Activated naive CD8-positive, alpha-beta T cell treated with anti-CD3 and anti-CD28 coated beads, Interleukin-2, amount 10 ng/mL, durations not matched to agents 7 days and 5 days (primary cell): ENCODE measurements around the gene HLCS. TPM values are rescaled to one million over a fixed set of nuclear protein-coding genes. Genes with fewer than 3 reads are reported as not detected.
"Not testable (repeated sequence)": the region's sequence is repeated elsewhere in the genome, so short reads cannot be mapped to it uniquely, and the experiment has no call there.

Source experiments
- ATAC-seq: fragments of 150-1000 bp; cut with Tn5 transposase; one replicate; pipeline ENCODE4 v1.10.0; 2021; ENCODE audit warnings: low read depth, moderate library complexity
- POLR2A ChIA-PET: fragments of 350-600 bp; sonication (Branson Sonifier 250); formaldehyde crosslinking; loops from one replicate; lab custom pipeline; 2021; ENCODE audit warnings: antibody characterized with exemption; lab: Charles Lee
- DNase-seq: peaks from one replicate; pipeline ENCODE4 v3.0.0; 2021
- H3K27ac Mint-ChIP-seq: one replicate; pipeline ENCODE4 v1.8.0; 2022; ENCODE audit warnings: mild to moderate bottlenecking, mixed read lengths
- H3K27me3 Mint-ChIP-seq: one replicate; pipeline ENCODE4 v1.8.0; 2022; ENCODE audit warnings: mild to moderate bottlenecking, moderate library complexity, mixed read lengths
- H3K36me3 Mint-ChIP-seq: one replicate; pipeline ENCODE4 v1.8.0; 2021; ENCODE audit warnings: mild to moderate bottlenecking, mixed read lengths
- H3K4me1 Mint-ChIP-seq: one replicate; pipeline ENCODE4 v1.8.0; 2021; ENCODE audit warnings: mixed read lengths
- H3K4me3 Mint-ChIP-seq: one replicate; pipeline ENCODE4 v1.8.0; 2022; ENCODE audit warnings: mild to moderate bottlenecking, moderate library complexity, mixed read lengths
- H3K9me3 Mint-ChIP-seq: one replicate; pipeline ENCODE4 v1.8.0; 2021; ENCODE audit warnings: mixed read lengths
- total RNA-seq, 2 experiments: library from RNA; stranded (reverse); gene quantifications; one replicate each; pipeline ENCODE4 v1.2.3, GENCODE V29; 2021

The HLCS gene
- total RNA-seq, 2 experiments from 2014 or later, result 17.4 to 17.8 TPM

DNA sequence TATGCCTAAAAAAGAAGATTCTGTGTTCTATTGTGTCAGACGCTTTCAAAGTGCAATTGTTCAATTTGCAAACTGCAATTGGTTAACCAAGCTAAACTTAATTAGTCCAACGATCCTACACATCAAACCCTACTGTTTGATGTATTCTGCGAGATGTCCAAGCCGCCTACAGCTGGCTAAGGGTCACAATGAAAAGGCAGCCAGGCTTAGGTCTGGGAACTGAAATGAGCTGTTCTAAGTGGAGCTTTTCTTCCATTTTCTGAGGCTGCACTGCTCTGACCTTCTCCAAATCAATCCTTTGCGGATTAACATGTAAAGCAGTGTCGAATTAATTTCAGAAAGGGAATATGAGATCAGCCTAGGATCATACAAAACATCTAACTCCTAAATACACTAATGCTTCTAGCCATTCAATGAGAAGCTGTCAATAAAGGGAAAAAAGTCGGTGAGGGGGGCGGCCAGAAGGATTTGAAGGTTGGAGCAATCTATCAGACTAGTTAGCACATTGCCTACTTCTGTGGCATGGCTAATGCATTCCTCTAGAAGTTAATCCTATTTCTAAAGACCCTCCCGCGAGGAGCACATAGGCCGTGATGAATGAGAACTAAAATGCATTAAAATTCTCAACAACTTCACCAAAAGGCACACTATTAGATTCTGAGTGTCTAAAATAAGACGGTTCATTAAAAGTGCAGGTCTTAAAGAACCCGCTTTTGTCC, 148.6 kb downstream of the HLCS start:
- no peaks in the 10 kb centered on the region for H3K27me3 Mint-ChIP-seq
- POLR2A ChIA-PET, result no interaction called here
- H3K36me3 Mint-ChIP-seq, result no peaks in the 10 kb centered on the region
- no peaks in the 10 kb centered on the region for H3K9me3 Mint-ChIP-seq
- ATAC-seq (no peak), DNase-seq (no peak)
- no peak overlapping the region for H3K4me3 Mint-ChIP-seq
- no peak overlapping the region for H3K27ac Mint-ChIP-seq
- peaks cover 2% of the 10 kb centered on the region for H3K4me1 Mint-ChIP-seq

DNA sequence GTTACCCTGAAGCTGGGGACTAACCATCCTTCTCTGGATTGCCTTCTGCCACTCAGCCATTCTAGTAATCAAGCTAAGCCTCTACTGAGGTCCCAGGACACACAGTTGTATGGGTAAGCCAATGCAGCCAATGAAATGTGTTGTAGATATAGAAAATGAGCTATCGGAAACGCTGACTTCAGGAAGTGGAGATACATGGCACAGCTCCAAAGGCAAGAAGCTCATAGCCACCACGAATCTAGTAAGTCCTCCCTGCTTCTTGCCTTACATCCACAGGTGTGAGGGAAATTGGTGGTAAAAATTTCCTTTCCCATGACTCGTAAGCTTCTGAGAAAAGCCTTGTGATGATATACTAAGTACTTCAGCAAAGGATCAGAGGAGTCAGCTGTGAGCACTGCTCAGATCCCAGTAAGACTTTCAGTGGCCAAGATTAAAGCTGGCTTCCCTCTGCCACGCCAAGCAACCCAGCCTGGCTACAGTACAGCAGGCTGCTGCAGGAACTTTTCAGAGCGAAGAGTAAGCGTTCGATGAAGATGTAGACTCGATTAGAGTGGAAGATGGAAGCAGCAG, 149.8 kb downstream of the HLCS start:
- Mint-ChIP-seq H3K27ac (no peak overlapping the region), H3K36me3 (no peaks in the 10 kb centered on the region), H3K9me3 (no peaks in the 10 kb centered on the region), H3K4me3 (no peak overlapping the region), H3K4me1 (peaks cover 2% of the 10 kb centered on the region), H3K27me3 (no peaks in the 10 kb centered on the region)
- DNase-seq (no peak), ATAC-seq (no peak)
- POLR2A ChIA-PET, result no interaction called here

DNA sequence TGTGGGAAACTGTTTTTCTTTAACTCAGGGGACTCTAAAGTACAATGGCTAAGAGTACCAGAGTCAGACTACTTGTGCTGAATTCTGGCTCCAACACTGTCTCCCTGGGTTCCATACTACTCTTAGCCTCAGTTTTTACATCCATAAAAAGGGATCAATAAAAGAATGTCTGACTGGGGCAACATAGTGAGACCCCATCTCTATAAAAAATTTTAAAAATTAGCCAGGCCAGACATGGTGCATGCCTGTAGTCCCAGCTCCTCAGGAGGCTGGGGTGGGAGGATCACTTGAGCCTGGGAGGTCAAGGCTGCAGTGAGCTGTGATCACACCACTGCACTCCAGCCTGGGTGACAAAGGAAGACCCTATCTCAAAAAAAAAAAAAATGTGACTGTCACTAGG, 150.4 kb downstream of the HLCS start:
- H3K27ac Mint-ChIP-seq, H3K4me3 Mint-ChIP-seq, ATAC-seq, DNase-seq, H3K9me3 Mint-ChIP-seq, H3K36me3 Mint-ChIP-seq, POLR2A ChIA-PET, H3K4me1 Mint-ChIP-seq, H3K27me3 Mint-ChIP-seq: not testable (repeated sequence)

DNA sequence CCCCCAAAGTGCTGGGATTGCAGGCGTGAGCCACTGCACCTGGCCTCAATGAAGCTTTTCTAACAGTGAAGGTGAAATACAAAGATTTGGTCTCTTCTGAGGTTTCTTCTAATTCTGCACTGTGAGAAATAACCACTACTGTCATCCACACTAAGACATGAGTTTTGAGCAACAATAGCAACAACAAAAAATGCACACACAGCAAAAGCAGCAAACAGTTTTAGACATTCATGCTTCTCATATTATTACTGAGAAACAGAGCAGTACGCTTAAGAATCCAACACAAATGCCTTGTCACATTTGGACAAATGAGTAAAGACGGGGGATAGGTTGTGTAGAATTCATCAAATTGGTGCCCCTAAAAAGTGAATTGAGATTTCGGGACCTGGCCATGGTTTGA, 151.2 kb downstream of the HLCS start:
- no peak overlapping the region for H3K27ac Mint-ChIP-seq
- no peaks in the 10 kb centered on the region for H3K27me3 Mint-ChIP-seq
- ATAC-seq (no peak), DNase-seq (no peak)
- no peaks in the 10 kb centered on the region for H3K36me3 Mint-ChIP-seq
- POLR2A ChIA-PET, result no interaction called here
- no peak overlapping the region for H3K4me3 Mint-ChIP-seq
- no peaks in the 10 kb centered on the region for H3K9me3 Mint-ChIP-seq
- peaks cover 2% of the 10 kb centered on the region for H3K4me1 Mint-ChIP-seq

DNA sequence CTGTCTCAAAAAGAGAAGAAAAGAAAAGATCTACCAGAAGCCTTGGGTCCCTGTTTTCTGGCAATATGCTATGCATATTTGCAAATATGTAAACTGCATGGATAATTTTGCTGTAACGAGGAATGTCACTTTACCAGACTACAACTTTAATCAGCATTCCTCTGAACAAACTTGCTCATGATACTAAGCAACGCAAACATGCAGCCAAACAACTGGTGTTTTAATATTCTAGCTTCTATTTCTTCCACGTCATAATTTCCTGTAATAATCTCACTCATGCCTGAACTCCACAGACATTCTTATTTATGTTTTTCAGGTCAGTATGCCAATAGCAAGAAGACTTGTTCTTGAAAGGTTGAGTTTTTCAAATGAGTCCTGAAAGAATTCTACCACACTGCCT, 153.4 kb downstream of the HLCS start:
- no peaks in the 10 kb centered on the region for H3K9me3 Mint-ChIP-seq
- H3K36me3 Mint-ChIP-seq, result no peaks in the 10 kb centered on the region
- POLR2A ChIA-PET, result no interaction called here
- H3K27me3 Mint-ChIP-seq, result no peaks in the 10 kb centered on the region
- H3K27ac Mint-ChIP-seq, result no peak overlapping the region
- H3K4me3 Mint-ChIP-seq, result no peak overlapping the region
- ATAC-seq, result no peak
- H3K4me1 Mint-ChIP-seq, result peaks cover 2% of the 10 kb centered on the region
- DNase-seq, result no peak

DNA sequence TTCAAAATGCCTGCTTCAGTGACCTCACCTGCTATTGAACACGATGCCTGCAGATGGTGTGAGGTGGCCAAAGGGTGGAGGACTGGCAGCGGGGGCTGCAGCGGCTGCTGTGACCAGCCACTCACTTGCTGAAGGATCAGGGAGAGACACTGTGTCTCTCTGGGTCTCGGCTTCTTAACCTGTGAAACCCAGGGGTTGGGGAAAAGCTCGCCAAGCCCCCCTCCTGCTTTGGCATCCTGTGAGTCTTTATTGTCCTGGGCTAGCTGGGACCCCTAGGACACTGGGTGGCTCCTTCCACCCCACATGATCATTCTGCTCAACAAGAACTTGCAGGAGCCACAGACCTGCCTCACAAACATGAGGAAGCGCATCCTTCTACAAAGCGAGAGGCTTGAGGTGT, 154.7 kb downstream of the HLCS start:
- Mint-ChIP-seq H3K36me3 (no peaks in the 10 kb centered on the region), H3K27me3 (no peaks in the 10 kb centered on the region), H3K27ac (no peak overlapping the region), H3K9me3 (no peaks in the 10 kb centered on the region), H3K4me3 (no peak overlapping the region), H3K4me1 (peaks cover under 1% of the 10 kb centered on the region)
- ATAC-seq, result no peak
- POLR2A ChIA-PET, result no interaction called here
- no peak for DNase-seq

DNA sequence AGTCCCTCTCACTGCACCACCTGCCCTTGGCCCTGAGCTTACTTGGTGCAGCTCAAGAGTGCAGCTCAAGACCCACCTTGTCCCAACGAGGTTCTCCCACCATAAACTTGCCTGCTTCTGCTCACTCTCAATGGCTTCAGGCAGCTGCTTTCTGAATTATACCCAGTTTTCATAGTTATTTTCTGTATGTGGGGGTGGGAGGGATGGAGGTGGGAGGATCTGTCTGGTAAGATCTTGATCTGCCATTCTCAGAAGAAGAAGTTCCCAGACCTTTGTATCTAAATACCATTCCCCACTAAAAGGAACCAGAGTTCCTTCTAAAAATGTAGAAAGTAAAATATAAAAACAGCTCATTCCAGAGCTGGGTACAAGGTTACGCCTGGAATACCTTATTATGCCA, 156.0 kb downstream of the HLCS start:
- POLR2A ChIA-PET, result no interaction called here
- Mint-ChIP-seq H3K27ac (no peak overlapping the region), H3K9me3 (no peaks in the 10 kb centered on the region), H3K4me1 (no peaks in the 10 kb centered on the region), H3K4me3 (no peak overlapping the region), H3K36me3 (no peaks in the 10 kb centered on the region), H3K27me3 (no peaks in the 10 kb centered on the region)
- DNase-seq (no peak), ATAC-seq (no peak)

DNA sequence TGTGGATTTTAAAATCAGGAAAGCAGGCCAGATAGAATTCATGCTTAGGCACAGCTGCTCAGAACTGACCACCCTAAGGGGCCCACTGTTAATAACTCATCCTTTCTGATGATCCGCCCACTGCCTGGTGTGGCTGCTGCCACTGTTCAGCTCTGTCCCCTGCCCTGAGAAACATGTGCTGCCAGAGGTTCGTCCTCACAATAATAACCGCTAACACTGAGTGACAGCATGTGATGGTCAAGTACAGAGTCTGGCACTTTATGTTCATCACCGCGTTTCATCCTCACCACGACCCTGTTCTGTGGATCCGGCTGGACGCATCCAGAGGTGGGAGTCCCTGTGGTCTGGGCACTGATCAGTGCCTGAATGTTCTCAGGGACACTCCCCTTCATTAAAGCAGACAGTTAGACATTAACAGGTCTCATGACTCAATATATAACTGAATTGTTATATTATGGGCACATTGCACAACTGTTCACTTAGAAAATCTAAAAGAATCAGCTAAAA, 159.0 kb downstream of the HLCS start:
- no peak for ATAC-seq
- H3K9me3 Mint-ChIP-seq, result no peaks in the 10 kb centered on the region
- no peak for DNase-seq
- no peaks in the 10 kb centered on the region for H3K4me1 Mint-ChIP-seq
- POLR2A ChIA-PET, result no interaction called here
- no peaks in the 10 kb centered on the region for H3K36me3 Mint-ChIP-seq
- H3K27ac Mint-ChIP-seq, result no peak overlapping the region
- H3K4me3 Mint-ChIP-seq, result no peak overlapping the region
- H3K27me3 Mint-ChIP-seq, result no peaks in the 10 kb centered on the region

DNA sequence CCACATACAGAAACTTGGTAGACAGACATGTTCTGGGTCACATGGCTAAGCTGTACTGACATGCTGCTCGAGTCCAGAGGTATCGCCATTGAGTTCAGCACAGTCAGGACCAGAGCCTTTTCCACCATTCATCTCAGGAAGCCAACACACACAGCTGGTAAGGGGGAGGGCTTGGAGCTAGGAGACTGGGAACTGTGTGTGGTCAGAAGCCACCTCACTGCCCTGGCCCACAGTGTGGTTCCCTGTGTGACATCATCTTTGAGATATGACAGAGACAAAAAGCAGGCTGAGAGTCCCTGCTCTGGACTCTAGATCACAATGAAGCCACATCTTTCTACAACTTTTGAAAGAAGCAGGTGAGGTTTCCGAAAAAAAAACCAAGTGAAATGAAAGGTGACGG, 160.4 kb downstream of the HLCS start:
- H3K27ac Mint-ChIP-seq, result no peak overlapping the region
- H3K4me1 Mint-ChIP-seq, result no peaks in the 10 kb centered on the region
- H3K27me3 Mint-ChIP-seq, result no peaks in the 10 kb centered on the region
- H3K4me3 Mint-ChIP-seq, result no peak overlapping the region
- POLR2A ChIA-PET, result no interaction called here
- peaks cover 3% of the 10 kb centered on the region for H3K9me3 Mint-ChIP-seq
- DNase-seq (no peak), ATAC-seq (no peak)
- no peaks in the 10 kb centered on the region for H3K36me3 Mint-ChIP-seq

DNA sequence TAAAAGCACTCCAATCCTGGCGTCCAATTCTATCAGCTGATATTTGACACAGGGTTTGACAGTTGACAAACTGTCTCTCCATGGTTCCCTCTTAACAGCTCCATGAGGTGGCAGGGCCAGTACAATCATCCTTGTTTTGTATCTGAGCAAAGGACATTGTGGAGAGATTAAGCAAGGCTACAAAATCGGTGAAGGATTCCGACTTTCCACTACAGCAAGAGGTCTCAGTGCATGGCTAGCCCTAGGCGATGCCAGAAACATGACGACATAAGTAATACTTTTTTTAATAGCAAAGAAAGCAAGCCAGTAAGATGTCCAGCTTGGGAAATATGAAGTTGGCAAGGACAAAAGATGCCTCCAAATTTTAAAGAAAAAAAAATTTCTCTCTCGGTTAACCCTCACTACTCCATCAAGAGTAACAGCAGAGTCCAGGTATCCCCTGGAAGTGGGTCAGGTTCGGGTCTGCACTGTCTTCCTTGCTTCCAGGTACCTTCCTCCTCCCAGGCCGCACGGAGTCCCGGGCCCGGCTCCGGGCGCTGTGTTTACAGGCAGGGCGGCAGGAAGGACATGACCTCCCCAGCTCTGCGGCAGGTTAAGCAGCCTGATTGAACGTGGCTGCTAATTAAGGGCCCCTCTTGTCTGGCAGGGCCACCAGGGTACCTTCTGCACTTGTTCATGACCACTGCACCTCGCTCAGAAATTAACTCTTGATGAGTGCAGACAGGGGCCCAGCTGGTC, 161.4 kb downstream of the HLCS start:
- Mint-ChIP-seq H3K9me3 (peaks cover 4% of the 10 kb centered on the region), H3K4me3 (no peak overlapping the region), H3K27ac (no peak overlapping the region), H3K27me3 (no peaks in the 10 kb centered on the region), H3K36me3 (no peaks in the 10 kb centered on the region), H3K4me1 (no peaks in the 10 kb centered on the region)
- DNase-seq (no peak), ATAC-seq (no peak)
- POLR2A ChIA-PET, result no interaction called here

DNA sequence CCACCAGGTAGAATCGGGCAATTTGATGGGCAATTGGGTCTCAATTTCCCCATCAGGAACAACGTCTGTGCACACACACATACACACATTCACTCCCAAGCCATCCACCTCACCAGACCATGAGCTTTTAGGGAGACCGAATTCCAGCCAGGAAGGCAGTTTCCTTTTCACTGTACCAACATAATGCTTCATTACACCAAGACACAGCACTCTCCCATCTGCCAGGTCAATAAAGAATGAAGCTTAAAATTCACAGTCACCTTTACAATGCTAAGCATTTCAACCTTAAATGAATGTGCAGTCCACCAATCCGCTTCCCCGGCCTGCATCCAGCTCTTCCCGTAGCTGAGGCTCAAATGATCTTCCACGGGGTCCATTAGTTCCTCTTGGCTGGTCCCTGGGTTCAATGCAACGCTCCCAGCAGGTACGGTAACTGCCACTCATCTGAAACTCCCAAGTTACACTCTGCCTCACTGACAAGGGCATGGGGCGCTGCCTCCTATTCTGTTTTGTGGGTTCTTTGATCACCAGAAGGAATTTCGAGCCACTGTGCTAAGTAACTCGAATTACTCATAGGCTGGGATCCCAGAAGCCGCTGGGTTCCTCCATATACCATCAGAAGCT, 162.5 kb downstream of the HLCS start:
- no peaks in the 10 kb centered on the region for H3K36me3 Mint-ChIP-seq
- DNase-seq (no peak), ATAC-seq (no peak)
- POLR2A ChIA-PET, result no interaction called here
- H3K4me3 Mint-ChIP-seq, result no peak overlapping the region
- peaks cover 4% of the 10 kb centered on the region for H3K9me3 Mint-ChIP-seq
- H3K4me1 Mint-ChIP-seq, result no peaks in the 10 kb centered on the region
- no peak overlapping the region for H3K27ac Mint-ChIP-seq
- no peaks in the 10 kb centered on the region for H3K27me3 Mint-ChIP-seq

DNA sequence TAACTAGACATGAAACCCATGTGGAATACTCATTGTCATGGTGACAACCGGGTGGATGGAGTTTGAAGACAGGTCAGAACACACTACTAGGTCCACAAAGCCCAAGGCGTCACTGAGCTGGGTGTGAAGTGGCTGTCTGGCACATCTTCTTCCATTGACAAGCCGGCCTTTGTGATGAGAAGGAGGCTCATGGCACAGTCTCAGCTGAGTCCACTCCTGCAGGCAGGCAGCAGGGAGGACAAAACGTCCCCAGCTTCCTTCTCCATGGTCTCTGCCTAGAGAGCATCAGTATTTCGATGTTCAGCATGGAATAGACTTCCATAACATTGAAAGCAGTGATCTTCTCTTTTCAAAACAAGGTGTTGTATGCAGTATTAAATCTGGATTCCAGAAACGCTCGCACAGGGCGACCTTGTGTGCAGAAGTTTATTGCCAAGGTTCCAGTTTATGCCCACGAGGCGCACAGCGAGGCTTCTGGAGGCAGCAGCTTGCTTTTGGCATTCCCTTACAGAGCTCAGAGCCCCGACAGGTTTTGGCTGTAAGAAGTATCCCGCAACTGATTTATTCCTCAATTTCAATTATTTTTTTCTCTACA, 163.3 kb downstream of the HLCS start:
- no peaks in the 10 kb centered on the region for H3K27me3 Mint-ChIP-seq
- no peaks in the 10 kb centered on the region for H3K4me1 Mint-ChIP-seq
- H3K27ac Mint-ChIP-seq, result no peak overlapping the region
- no peak overlapping the region for H3K4me3 Mint-ChIP-seq
- H3K9me3 Mint-ChIP-seq, result peaks cover 6% of the 10 kb centered on the region
- no peaks in the 10 kb centered on the region for H3K36me3 Mint-ChIP-seq
- ATAC-seq (no peak), DNase-seq (no peak)
- POLR2A ChIA-PET, result no interaction called here

DNA sequence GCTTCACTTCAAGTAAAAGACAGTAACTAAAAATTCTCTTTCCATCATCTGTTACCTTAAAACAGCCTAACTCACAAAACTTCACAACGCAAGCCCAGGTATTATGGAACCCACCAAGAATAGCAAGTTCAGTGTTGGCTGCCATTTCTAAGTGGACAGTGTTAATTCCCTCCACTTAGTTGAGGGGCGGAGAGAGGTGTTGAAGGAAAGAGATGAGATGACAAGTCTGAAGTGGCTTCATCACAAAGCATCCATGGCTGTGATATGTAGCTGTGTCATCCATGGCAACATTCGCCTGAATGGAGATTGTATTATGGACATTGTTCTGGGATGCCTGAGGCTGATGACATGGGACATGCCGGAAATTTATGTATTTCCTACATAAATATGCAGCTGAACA, 165.7 kb downstream of the HLCS start:
- DNase-seq, result no peak
- Mint-ChIP-seq H3K27ac (no peak overlapping the region), H3K9me3 (peaks cover 14% of the 10 kb centered on the region), H3K4me1 (no peaks in the 10 kb centered on the region), H3K36me3 (no peaks in the 10 kb centered on the region), H3K4me3 (no peak overlapping the region), H3K27me3 (no peaks in the 10 kb centered on the region)
- POLR2A ChIA-PET, result no interaction called here
- no peak for ATAC-seq
